ENCODE results near the gene VLDLR. TPM values are rescaled to one million over a fixed set of nuclear protein-coding genes. Genes with fewer than 3 reads are reported as not detected.

VLDLR gene
- total and polyA plus RNA-seq, 2 of the 8 experiments (the other 6 are each of a cell fraction or from before 2014, with no cell fraction given) = 24.2 to 49.1 TPM

- TF ChIP-seq KDM5A (IDR thresholded peaks at IDR 0.05; ENCODE audit: low read length) = no peak
These were observed 14.3 kb downstream of the VLDLR start (continued) for GRCh38 chr9:2635922-2636321.
